GM12878 (cell line): ENCODE data around the gene GK2.

Experiments
- ATF3 ChIP-seq: IDR thresholded peaks from 2 replicates; pipeline ENCODE4 v1.6.1; 2011; ENCODE audit warnings: low read depth, mild to moderate bottlenecking, low read length, moderate library complexity, borderline replicate concordance; ENCODE audit errors: extremely low read depth
- ATF7 ChIP-seq: fragments of 450-650 bp; IDR thresholded peaks from 2 replicates; pipeline ENCODE4 v1.6.1; 2016; ENCODE audit warnings: low read depth, mild to moderate bottlenecking
- CEBPZ ChIP-seq: fragments of 150-350 bp; IDR thresholded peaks from 2 replicates; pipeline ENCODE4 v1.6.1; 2016; ENCODE audit warnings: low read depth, low read length
- EGR1 ChIP-seq, 2 experiments: IDR thresholded peaks; 1 replicate in 1 of 2; 2 replicates in 1 of 2; pipeline ENCODE4 v1.6.1; 2011 to 2012; ENCODE audit warnings: low read depth in 2 of 2, low read length in 2 of 2, borderline replicate concordance in 1 of 2, mild to moderate bottlenecking in 1 of 2, moderate library complexity in 1 of 2
- NR2F1 ChIP-seq: fragments of 450-650 bp; conservative IDR thresholded peaks from 2 replicates; pipeline ENCODE4 v1.6.1; 2017; ENCODE audit warnings: mild to moderate bottlenecking
- POLR2A ChIP-seq: IDR thresholded peaks from 2 replicates; pipeline ENCODE4 v1.6.1; 2011; ENCODE audit warnings: low read depth, mild to moderate bottlenecking, low read length
- POLR2AphosphoS5 ChIP-seq: IDR thresholded peaks from 2 replicates; pipeline ENCODE4 v1.6.1; 2011; ENCODE audit warnings: mild to moderate bottlenecking, low read length, inconsistent platforms
- SP1 ChIP-seq: IDR thresholded peaks from one replicate; pipeline ENCODE4 v1.6.1; 2011; ENCODE audit warnings: low read depth, low read length
- TF ChIP-seq, protein P1 (sequence below): IDR thresholded peaks from 2 replicates; pipeline ENCODE4 v1.6.1; 2012; ENCODE audit warnings: low read length, inconsistent platforms
- TF ChIP-seq, protein P2 (sequence below), 3 experiments: IDR thresholded peaks in 2 of 3; conservative IDR thresholded peaks in 1 of 3; 2 replicates each; pipeline ENCODE4 v1.5.1; 2011; ENCODE audit warnings: low read depth in 3 of 3, low read length in 3 of 3, mild to moderate bottlenecking in 3 of 3, control low read depth in 2 of 3, moderate library complexity in 2 of 3, inconsistent platforms in 1 of 3, mixed read lengths in 1 of 3; ENCODE audit not compliant: control insufficient read depth in 2 of 3, insufficient read depth in 1 of 3; ENCODE audit errors: extremely low read depth in 1 of 3

GRCh38 chr4:79408063-79408462, at the start of gene GK2:
- TF ChIP-seq SP1 (no peak), POLR2A (no peak), NR2F1 (no peak), EGR1 (IDR thresholded peaks at IDR 0.05; ENCODE audit: borderline replicate concordance in 1 of 2, low read depth in 2 of 2, low read length in 2 of 2) (no peak), CEBPZ (no peak), ATF3 (no peak), POLR2AphosphoS5 (no peak), ATF7 (no peak)
- TF ChIP-seq, protein P1, sequence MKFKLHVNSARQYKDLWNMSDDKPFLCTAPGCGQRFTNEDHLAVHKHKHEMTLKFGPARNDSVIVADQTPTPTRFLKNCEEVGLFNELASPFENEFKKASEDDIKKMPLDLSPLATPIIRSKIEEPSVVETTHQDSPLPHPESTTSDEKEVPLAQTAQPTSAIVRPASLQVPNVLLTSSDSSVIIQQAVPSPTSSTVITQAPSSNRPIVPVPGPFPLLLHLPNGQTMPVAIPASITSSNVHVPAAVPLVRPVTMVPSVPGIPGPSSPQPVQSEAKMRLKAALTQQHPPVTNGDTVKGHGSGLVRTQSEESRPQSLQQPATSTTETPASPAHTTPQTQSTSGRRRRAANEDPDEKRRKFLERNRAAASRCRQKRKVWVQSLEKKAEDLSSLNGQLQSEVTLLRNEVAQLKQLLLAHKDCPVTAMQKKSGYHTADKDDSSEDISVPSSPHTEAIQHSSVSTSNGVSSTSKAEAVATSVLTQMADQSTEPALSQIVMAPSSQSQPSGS, result no peak
- TF ChIP-seq, protein P2, sequence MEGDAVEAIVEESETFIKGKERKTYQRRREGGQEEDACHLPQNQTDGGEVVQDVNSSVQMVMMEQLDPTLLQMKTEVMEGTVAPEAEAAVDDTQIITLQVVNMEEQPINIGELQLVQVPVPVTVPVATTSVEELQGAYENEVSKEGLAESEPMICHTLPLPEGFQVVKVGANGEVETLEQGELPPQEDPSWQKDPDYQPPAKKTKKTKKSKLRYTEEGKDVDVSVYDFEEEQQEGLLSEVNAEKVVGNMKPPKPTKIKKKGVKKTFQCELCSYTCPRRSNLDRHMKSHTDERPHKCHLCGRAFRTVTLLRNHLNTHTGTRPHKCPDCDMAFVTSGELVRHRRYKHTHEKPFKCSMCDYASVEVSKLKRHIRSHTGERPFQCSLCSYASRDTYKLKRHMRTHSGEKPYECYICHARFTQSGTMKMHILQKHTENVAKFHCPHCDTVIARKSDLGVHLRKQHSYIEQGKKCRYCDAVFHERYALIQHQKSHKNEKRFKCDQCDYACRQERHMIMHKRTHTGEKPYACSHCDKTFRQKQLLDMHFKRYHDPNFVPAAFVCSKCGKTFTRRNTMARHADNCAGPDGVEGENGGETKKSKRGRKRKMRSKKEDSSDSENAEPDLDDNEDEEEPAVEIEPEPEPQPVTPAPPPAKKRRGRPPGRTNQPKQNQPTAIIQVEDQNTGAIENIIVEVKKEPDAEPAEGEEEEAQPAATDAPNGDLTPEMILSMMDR (IDR thresholded peaks at IDR 0.05 in 2 of 3, conservative IDR thresholded peaks at IDR 0.05 in 1 of 3; ENCODE audit: control insufficient read depth in 2 of 3, extremely low read depth in 1 of 3, insufficient read depth in 1 of 3, low read depth in 3 of 3, low read length in 3 of 3), result no peak
